ENCODE data around the gene CD7.
A peak's percentile ranks its signal among the peaks of the same experiment; 100 is the strongest.

CD7 gene

GRCh38 chr17:82346342-82347300 lies 29.2 kb upstream of the CD7 start:
- no peak for DNase-seq (ENCODE audit: low spot score)

- no peak for DNase-seq (ENCODE audit: low spot score)
These were observed 28.0 kb upstream of the CD7 start for GRCh38 chr17:82345151-82345976.

DNA sequence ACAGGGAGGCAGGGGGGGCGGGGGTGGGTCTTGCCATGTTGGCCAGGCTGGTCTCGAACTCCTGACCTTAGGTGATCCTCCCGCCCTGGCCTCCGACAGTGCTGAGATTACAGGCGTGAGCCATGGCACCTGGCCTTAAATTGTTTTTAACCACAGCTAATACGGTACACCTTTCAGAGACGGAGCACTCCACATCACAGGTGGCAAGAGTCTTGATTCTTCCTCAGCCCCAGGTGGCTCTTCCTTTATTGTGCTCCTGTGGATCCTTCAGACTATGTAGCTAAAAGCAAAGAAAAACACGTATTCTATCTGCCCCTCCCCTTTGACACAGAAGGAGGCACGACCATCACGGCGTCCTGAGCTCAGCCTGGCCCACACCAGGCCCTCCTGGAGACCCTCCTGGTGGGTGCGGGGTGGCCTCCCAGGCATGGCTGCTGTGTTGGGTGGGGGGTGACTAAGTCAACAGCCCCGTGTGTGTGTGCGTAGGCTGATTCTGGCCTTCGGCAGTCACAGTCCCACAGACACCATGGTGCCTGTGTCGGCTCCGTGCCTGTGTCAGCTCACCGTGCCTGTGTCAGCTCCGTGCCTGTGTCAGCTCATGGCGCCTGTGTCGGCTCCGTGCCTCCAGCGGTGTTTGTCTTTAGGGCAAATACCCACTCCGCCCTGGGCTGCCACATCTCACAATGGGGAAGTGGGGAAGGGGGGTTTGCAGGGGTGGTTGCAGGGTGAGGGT lies 26.9 kb upstream of the CD7 start:
- DNase-seq (ENCODE audit: low spot score), result no peak

DNA sequence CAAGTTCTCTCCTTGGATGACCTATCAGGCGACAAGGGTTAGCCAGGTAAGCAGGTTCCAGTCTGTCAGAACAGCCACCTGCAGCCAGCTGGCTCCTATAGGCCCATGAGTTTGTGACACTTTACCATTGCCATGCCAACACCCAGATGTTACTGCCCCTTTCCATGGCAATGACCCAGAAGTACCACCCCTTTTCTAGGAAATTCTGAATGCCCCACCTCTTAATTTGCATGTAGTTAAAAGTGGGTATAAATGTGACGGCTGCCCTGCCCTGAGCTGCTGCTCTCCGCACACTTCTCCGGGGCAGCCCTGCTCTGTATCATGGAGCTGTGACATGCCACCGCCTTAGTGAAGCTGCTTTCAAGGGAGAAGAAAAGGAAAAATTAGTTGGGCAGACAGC lies 26.2 kb upstream of the CD7 start:
- DNase-seq (ENCODE audit: low spot score), result no peak

DNA sequence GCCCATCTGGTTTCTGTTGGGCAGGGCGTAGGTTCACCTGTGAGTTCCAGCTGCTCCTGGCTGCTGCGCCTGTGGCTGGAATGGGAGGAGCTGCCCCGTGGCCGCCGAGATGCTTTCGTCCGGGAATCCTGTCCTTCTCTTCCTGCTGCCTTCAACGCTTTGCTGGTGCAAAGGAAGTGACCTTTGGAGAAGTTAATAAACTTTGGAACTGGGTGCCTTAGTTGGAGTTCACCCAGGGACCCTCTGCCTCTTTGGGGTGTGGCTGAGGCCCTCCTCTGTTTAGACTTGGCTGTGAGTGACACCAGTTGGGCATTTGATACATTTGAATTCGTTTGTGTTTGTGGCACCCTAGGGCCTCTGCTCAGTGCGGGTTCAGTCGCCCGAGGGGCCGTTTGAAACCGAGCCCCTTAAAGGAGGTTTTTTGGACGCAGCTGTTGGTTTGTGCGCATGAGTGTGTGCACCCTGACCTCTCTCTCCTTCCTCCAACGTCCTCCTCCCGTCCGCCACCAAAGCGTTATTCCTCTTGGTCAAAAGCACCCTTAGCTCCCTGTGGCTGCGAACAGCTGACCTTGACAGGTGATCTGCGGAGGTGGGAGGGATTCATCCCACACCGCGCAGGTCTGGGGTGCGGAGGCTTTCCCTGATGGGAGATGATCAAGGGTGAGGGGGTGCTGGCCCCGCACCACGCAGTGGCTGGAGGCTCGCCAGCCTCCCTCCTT lies 25.1 kb upstream of the CD7 start:
- no peak for DNase-seq (ENCODE audit: low spot score)

DNA sequence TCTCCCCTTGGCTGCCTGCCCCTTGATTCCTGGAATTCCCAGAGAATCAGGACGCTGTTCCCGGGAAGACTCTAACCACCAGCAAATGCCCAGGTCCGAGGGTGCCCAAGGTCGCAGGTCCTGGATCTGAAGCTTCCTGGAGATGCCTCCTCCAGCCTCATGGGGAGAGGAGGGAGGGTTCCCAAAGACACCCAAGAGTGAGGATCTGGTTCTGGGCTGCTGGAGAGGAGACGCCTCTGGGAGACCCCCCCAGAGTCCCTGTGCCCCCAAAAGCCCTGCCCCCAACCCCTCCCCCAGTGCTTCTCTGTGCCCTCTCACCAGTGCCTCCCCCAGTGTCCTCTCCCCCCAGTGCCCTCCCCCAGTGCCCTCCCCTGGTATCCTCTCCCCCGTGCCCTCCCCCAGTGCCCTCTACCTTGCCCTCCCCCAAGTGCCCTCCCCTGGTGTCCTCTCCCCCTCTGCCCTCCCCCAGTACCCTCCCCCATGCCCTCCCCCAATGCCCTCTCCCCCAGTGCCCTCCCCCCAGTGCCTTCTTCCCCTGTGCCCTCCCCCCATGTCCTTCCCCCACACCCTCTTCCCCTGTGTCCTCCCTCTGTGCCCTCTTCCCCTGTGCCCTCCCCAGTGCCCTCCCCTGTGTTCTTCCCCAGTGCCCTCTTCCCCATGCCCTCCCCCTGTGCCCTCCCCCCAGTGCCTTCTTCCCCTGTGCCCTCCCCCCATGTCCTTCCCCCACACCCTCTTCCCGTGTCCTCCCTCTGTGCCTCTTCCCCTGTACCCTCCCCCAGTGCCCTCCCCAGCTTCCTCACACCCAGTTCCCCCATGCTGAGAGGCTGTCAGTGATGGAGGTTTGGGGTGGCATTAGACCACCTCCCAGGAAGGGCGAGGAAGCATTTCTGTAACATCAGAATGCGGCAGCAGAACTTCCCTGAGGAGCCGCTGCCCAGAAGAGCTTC lies 22.5 kb upstream of the CD7 start:
- DNase-seq (ENCODE audit: low spot score), result no peak

GRCh38 chr17:82338858-82339633 lies 21.6 kb upstream of the CD7 start:
- peak; percentile 34 for DNase-seq (ENCODE audit: low spot score)

DNA sequence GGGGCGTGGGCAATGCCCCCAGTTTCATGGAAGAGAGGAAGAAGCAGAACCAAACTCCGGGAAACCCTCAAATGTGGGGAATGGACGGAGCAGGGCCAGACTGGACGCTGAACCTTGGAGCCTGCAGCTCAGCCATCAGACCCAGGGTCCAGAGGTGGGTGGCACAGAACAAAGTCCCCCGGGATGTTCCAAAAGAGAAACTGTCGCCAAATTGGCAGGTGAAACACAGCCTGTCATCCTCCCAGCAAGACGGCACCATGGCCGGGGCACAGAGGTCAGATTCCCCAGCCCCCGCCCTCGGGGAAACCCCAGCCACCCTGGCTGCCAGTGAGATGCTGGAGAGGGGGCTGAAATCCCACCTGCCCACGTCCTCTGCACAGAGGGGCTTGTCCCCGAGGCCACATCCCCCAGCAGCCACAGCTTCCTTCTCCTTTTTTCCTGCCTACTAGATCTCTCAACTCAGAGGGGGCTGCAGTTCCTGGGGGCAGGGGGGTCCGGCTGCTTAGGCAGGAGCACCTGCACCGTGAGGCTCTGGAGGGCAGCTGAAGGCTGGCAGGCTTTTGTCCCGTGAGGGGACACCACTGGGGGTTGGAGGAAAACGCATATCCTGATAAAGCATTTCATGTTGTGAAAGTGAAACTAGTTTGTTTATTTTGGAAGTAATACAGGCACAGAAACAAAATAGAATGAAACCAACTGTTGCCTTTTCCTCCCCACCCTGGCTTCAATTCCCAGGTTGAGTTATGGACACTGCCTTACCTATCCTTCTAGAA lies 17.4 kb upstream of the CD7 start:
- no peak for DNase-seq (ENCODE audit: low spot score)

- DNase-seq (ENCODE audit: low spot score), result no peak
These were observed 16.8 kb upstream of the CD7 start for GRCh38 chr17:82334204-82334621.

DNA sequence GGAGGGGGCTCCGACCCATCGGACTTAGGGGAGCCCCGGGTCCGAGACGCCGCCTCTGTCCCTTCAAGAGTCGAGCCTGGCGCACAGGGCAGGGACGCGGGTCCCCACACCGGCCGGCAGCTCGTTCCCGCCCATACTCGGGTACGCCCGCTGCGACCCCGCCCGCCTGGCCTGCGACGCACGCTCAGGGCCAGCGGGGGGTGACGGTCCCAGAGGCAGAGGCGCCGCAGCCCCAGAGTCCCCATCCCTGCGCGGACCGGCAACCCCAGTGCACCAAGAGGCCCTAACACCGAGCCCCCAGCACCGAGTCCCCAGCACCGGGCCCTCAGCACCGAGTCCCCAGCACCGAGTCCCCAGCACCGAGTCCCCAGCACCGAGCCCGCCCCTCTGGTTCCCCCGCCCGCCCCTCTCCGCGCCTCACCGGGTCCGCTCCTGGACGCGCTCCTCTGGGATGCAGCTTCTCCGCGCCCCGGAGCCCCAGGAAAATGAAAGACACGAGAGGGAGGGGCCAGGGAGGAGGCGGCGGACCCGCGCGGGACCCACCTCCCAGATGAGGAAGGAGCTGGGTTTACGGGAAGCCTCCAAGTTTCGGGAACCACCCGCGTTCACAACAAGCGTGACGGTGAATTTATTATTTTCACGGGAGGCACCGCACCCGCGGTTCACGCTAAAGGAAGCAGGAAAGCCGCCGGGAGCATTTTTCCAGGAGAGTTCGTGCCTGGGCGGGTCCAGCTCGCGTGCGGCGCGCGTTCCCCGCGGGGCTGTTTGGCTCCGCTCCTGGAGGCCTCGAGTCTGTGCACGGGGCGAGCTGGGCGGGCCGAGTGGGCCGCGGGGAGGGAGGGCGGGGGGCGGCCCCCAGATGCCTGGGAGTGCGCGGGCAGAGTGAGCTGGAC lies 16.1 kb upstream of the CD7 start, which contains the start of gene SECTM1:
TSS of gene SECTM1 (minus strand) at position 488 of the 893 bp plus-strand sequence. CDS start 6,526 bp downstream, outside the sequence.
- no peak for DNase-seq (ENCODE audit: low spot score)

DNA sequence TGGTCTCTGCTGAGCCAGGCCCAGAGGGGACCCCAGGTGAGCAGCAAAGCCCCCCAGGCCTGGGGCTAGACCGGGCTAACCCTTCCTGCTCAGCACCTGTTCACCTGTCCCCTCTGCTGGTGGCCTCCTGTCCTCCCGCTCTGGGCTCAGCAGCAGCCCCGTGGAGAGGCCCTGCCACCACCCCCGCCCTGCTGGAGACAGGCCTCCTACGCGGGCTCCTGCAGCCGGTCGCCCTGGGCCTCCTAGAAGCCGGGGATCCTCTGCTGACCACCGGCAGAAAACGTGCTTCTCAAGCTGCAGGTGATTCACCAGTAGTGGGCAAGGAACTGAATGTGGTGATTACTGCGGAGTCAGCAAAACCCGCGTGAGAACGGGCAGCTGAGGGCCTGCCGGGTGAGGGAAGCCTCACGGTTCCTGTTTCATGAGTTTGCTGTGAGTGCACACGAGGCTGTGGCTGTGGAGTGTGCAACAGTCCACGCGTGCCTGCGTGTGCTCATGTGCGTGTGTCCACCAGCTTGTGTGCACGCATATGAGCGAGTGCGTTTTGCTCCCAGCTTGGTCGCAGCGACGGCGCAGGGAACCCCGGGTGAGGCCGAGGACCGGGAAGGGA lies 15.4 kb upstream of the CD7 start:
- peak; percentile 37 for DNase-seq (ENCODE audit: low spot score)

DNA sequence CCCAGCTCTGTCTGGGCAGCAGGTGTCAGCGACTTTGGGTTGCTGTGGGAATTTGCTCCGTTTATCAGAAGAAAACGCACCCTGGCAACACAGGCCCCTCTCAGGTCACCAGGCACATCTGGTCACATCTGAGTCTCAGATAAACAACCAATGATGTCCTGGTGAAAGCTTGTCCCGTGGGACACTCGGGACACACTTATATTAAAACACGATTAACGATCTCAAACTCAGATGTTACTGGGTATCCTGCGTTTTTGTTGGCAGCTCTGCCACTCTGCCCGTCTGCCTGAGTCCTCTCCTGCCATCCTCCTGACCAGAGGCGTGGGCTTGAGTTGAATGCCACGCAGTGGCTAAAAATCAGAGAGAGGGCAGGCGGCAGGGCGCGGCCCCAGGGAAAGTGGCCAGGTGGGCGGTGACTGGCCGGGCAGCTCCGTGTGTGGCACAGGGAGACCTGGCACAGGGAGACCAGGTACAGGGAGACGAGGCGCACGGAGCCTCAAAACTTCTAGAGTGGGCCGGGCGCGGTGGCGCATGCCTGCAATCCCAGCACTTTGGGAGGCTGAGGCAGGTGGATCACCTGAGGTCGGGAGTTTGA lies 14.0 kb upstream of the CD7 start:
- no peak for DNase-seq (ENCODE audit: low spot score)

GRCh38 chr17:82330322-82331239 lies 13.2 kb upstream of the CD7 start:
- no peak for DNase-seq (ENCODE audit: low spot score)

DNA sequence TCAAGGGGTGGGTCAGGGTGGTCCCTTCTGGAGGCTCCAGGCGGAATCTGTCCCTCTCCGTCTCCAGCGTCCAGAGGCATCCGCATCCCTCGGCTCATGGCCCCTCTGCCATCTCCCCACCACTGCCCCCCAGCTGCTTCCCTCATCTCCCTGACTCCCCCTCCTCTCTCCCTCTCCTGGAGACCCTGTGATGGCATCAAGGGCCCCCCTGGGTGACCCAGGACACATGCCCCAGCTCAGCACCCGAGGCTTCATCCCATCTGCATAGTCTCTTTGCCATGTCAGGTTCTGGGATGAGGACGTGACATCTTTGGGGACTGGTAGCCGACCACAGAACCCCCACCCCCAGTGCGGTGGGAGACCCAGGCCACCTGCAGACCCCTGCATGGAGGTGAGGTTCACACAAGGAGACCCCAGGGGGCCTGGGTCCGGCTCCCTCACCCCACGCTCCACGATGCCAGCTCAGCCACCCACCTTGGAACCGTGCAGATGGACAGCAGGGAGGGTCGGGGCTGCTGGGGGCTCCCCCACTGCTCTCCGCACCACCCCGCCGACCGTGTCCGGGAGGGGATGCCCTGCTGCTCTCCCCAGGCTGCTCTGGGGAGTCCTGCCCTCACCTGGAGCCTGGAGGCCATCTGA lies 12.4 kb upstream of the CD7 start:
- DNase-seq (ENCODE audit: low spot score), result no peak

- no peak for DNase-seq (ENCODE audit: low spot score)
These were observed 11.6 kb upstream of the CD7 start for GRCh38 chr17:82328994-82329507.

Data from CD4-positive, alpha-beta T cell treated with Interleukin-2 at 100 ng/mL for 4 hours (primary cell).